Neural cell (in vitro differentiated cells): ENCODE measurements around the gene COMP. TPM values are rescaled to one million over a fixed set of nuclear protein-coding genes. Genes with fewer than 3 reads are reported as not detected.

Source experiments
- H2AFZ ChIP-seq: fragments of 200-600, 300-800 bp; sonication (generic), shearing (Covaris generic); 2 replicates; pipeline ENCODE4 v1.6.0; 2014; ENCODE audit warnings: low read depth, mild to moderate bottlenecking, antibody characterized with exemption, low read length, moderate library complexity
- H3F3A ChIP-seq: fragments of 200-600 bp; shearing (Covaris generic); 2 replicates; pipeline ENCODE4 v1.6.1; 2016; ENCODE audit warnings: mild to moderate bottlenecking, moderate library complexity, mixed read lengths, antibody characterized with exemption, low read length; ENCODE audit not compliant: insufficient read depth, poor library complexity, severe bottlenecking
- H3K27ac ChIP-seq: fragments of 200-600, 300-800 bp; sonication (generic), shearing (Covaris generic); 2 replicates; pipeline ENCODE4 v1.5.1; 2014; ENCODE audit warnings: mild to moderate bottlenecking, low read length, moderate library complexity
- H3K27me3 ChIP-seq: fragments of 300-800, 200-600 bp; sonication (generic), shearing (Covaris generic); 2 replicates; pipeline ENCODE4 v1.6.0; 2014; ENCODE audit warnings: mild to moderate bottlenecking, low read depth, low read length, moderate library complexity; ENCODE audit not compliant: insufficient read depth
- H3K36me3 ChIP-seq: fragments of 300-800, 200-600 bp; sonication (generic), shearing (Covaris generic); 2 replicates; pipeline ENCODE4 v1.5.1; 2014; ENCODE audit warnings: mild to moderate bottlenecking, antibody characterized with exemption, low read length, moderate library complexity; ENCODE audit not compliant: insufficient read depth
- H3K4me2 ChIP-seq: fragments of 300-800, 200-600 bp; sonication (generic), shearing (Covaris generic); 2 replicates; pipeline ENCODE4 v1.6.0; 2014; ENCODE audit warnings: mild to moderate bottlenecking, low read length
- H3K4me3 ChIP-seq: fragments of 300-800, 200-600 bp; sonication (generic), shearing (Covaris generic); 2 replicates; pipeline ENCODE4 v1.5.1; 2014; ENCODE audit warnings: mild to moderate bottlenecking, low read length, moderate library complexity
- H3K79me2 ChIP-seq: fragments of 200-600 bp; shearing (Covaris generic); replicated peaks from 2 replicates; pipeline ENCODE4 v1.6.0; 2014; ENCODE audit warnings: mild to moderate bottlenecking, low read length, moderate library complexity; ENCODE audit not compliant: insufficient read depth
- H3K9ac ChIP-seq: fragments of 300-800, 200-600 bp; sonication (generic), shearing (Covaris generic); 2 replicates; pipeline ENCODE4 v1.6.1; 2016; ENCODE audit warnings: mild to moderate bottlenecking, low read length, mixed read lengths
- H3K9me2 ChIP-seq: fragments of 200-600 bp; shearing (Covaris generic); 2 replicates; pipeline ENCODE4 v1.6.1; 2016; ENCODE audit warnings: mild to moderate bottlenecking, low read length, mixed read lengths; ENCODE audit not compliant: insufficient read depth
- H3K9me3 ChIP-seq: fragments of 200-600, 300-800 bp; sonication (generic), shearing (Covaris generic); 2 replicates; pipeline ENCODE4 v1.6.1; 2016; ENCODE audit warnings: mild to moderate bottlenecking, mixed run types, low read length, moderate library complexity, mixed read lengths
- H4K20me1 ChIP-seq: fragments of 200-600 bp; shearing (Covaris generic); 2 replicates; pipeline ENCODE4 v1.6.1; 2016; ENCODE audit warnings: mild to moderate bottlenecking, mixed run types; ENCODE audit not compliant: insufficient read depth
- CTCF ChIP-seq: fragments of 450-650 bp; IDR thresholded peaks from 2 replicates; pipeline ENCODE4 v1.5.1; 2014; ENCODE audit warnings: antibody characterized with exemption, mild to moderate bottlenecking, moderate library complexity; ENCODE audit not compliant: poor library complexity, severe bottlenecking
- EP300 ChIP-seq: fragments of 450-650 bp; conservative IDR thresholded peaks from 2 replicates; pipeline ENCODE4 v1.6.1; 2014; ENCODE audit warnings: antibody characterized with exemption, mild to moderate bottlenecking, moderate library complexity; ENCODE audit not compliant: poor library complexity, severe bottlenecking
- EZH2 ChIP-seq: fragments of 200-600, 300-800 bp; shearing (Covaris generic), sonication (generic); IDR thresholded peaks from 2 replicates; pipeline ENCODE4 v1.6.1; 2014; ENCODE audit warnings: antibody characterized with exemption, low read length, borderline replicate concordance, mild to moderate bottlenecking; ENCODE audit not compliant: insufficient read depth, poor library complexity, severe bottlenecking
- MXI1 ChIP-seq: fragments of 450-650 bp; conservative IDR thresholded peaks from 2 replicates; pipeline ENCODE4 v1.6.1; 2014; ENCODE audit warnings: antibody characterized with exemption, mild to moderate bottlenecking; ENCODE audit not compliant: poor library complexity, severe bottlenecking
- POLR2AphosphoS5 ChIP-seq: IDR thresholded peaks from 2 replicates; pipeline ENCODE4 v1.6.1; 2012
- RAD21 ChIP-seq: fragments of 450-650 bp; conservative IDR thresholded peaks from 2 replicates; pipeline ENCODE4 v1.6.1; 2014; ENCODE audit warnings: antibody characterized with exemption, mild to moderate bottlenecking, moderate library complexity
- REST ChIP-seq: IDR thresholded peaks from 2 replicates; pipeline ENCODE4 v1.6.1; 2012; ENCODE audit warnings: borderline replicate concordance
- SMC3 ChIP-seq: fragments of 450-650 bp; conservative IDR thresholded peaks from 2 replicates; pipeline ENCODE4 v1.6.1; 2014; ENCODE audit warnings: antibody characterized with exemption, mild to moderate bottlenecking, moderate library complexity; ENCODE audit not compliant: poor library complexity
- TAF1 ChIP-seq: IDR thresholded peaks from 2 replicates; pipeline ENCODE4 v1.6.1; 2012; ENCODE audit warnings: low read depth
- polyA plus RNA-seq: library from polyadenylated mRNA; depleted of rRNA; stranded (reverse); fragments of >200 nt; gene quantifications from 2 replicates; pipeline ENCODE4 v1.2.3, GENCODE V29; 2014

COMP gene
- polyA plus RNA-seq, 1 donor from 2014 or later = not detected

GRCh38 chr19:18800079-18800478, 9.0 kb upstream of the COMP start:
- Histone ChIP-seq H3K36me3 (no peaks in the 10 kb centered on the region), H2AFZ (no peak overlapping the region), H3F3A (no peaks in the 10 kb centered on the region), H3K9me3 (no peaks in the 10 kb centered on the region), H3K27me3 (peaks cover 10% of the 10 kb centered on the region), H3K9me2 (no peaks in the 10 kb centered on the region), H3K4me2 (no peak overlapping the region), H3K4me3 (no peak overlapping the region), H3K79me2 (no peaks in the 10 kb centered on the region), H3K27ac (no peak overlapping the region), H3K9ac (no peak overlapping the region), H4K20me1 (no peaks in the 10 kb centered on the region)
- no peak for TF ChIP-seq POLR2AphosphoS5
- no peak for TF ChIP-seq EP300
- no peak for TF ChIP-seq REST
- no peak for TF ChIP-seq CTCF
- no peak for TF ChIP-seq TAF1
- no peak for TF ChIP-seq RAD21
- TF ChIP-seq SMC3 = no peak
- TF ChIP-seq MXI1 = no peak
- no peak for TF ChIP-seq EZH2

- Histone ChIP-seq H3K27me3 (peaks cover 10% of the 10 kb centered on the region), H3K27ac (no peak overlapping the region), H3K9me2 (no peaks in the 10 kb centered on the region), H3K36me3 (no peaks in the 10 kb centered on the region), H3K79me2 (no peaks in the 10 kb centered on the region), H3K4me3 (no peak overlapping the region), H2AFZ (no peak overlapping the region), H3K9ac (no peak overlapping the region), H3K4me2 (no peak overlapping the region), H3F3A (no peaks in the 10 kb centered on the region), H4K20me1 (no peaks in the 10 kb centered on the region), H3K9me3 (no peaks in the 10 kb centered on the region)
- no peak for TF ChIP-seq TAF1
- no peak for TF ChIP-seq SMC3
- no peak for TF ChIP-seq EZH2
- no peak for TF ChIP-seq EP300
- TF ChIP-seq MXI1 = no peak
Measured at GRCh38 chr19:18799389-18799970, 8.4 kb upstream of the COMP start.
